Vagina (tissue), 2 donors: ENCODE results near the gene CENPT. TPM values are rescaled to one million over a fixed set of nuclear protein-coding genes. Genes with fewer than 3 reads are reported as not detected.
A peak's percentile ranks its signal among the peaks of the same experiment; 100 is the strongest.
"Not testable (repeated sequence)": the region's sequence is repeated elsewhere in the genome, so short reads cannot be mapped to it uniquely, and the experiment has no call there.

Experiments used
- DNase-seq, 2 donors: peaks; one replicate each; pipeline ENCODE4 v3.0.0-alpha.2; 2017; ENCODE audit errors: extremely low spot score in 2 of 2
- H3K27ac ChIP-seq: fragments of 200-600 bp; sonication (generic); one replicate; pipeline ENCODE4 v1.5.1; 2019
- H3K27me3 ChIP-seq: fragments of 200-600 bp; sonication (generic); one replicate; pipeline ENCODE4 v1.5.1; 2019
- H3K36me3 ChIP-seq, 2 donors: fragments of 200-600 bp; sonication (generic); one replicate each; pipeline ENCODE4 v1.5.1; 2017 to 2019
- H3K4me1 ChIP-seq: fragments of 200-600 bp; sonication (generic); one replicate; pipeline ENCODE4 v1.5.1; 2019
- H3K4me3 ChIP-seq, 2 donors: fragments of 200-600 bp; sonication (generic); 1 replicate in 1 of 2; 2 replicates in 1 of 2; pipeline ENCODE4 v1.5.1; 2016 to 2019
- H3K9me3 ChIP-seq: fragments of 200-600 bp; sonication (generic); one replicate; pipeline ENCODE4 v1.5.1; 2019
- CTCF ChIP-seq, 3 experiments: fragments of 450-650 bp in 2 of 3; fragments of 200-600 bp in 1 of 3; sonication (generic) in 1 of 3; IDR thresholded peaks; one replicate each; pipeline ENCODE4 v1.5.1; 2017 to 2019; ENCODE audit warnings: antibody characterized with exemption in 3 of 3, mild to moderate bottlenecking in 2 of 3, moderate library complexity in 2 of 3
- POLR2A ChIP-seq, 2 donors: fragments of 450-650 bp; IDR thresholded peaks; one replicate each; pipeline ENCODE4 v1.6.1; 2017; ENCODE audit warnings: antibody characterized with exemption in 2 of 2, mild to moderate bottlenecking in 2 of 2, moderate library complexity in 2 of 2
- POLR2AphosphoS5 ChIP-seq, 2 donors: sonication (generic); formaldehyde crosslinking; IDR thresholded peaks; one replicate each; pipeline ENCODE4 v1.9.0; 2017; ENCODE audit warnings: antibody characterized with exemption in 2 of 2, mild to moderate bottlenecking in 2 of 2, low read depth in 1 of 2; ENCODE audit not compliant: insufficient read depth in 1 of 2
- intact Hi-C: fragments of 100-400 bp; cut with DNase I; formaldehyde crosslinking; loops from one replicate; pipeline ENCODE4 v1.15.1; 2023
- total RNA-seq: library from RNA; depleted of rRNA; stranded (reverse); fragments of >200 nt; gene quantifications from one replicate; pipeline ENCODE4 v1.2.3, GENCODE V29; 2016

CENPT gene
- total RNA-seq, 1 donor from 2014 or later = 57.7 TPM

DNA sequence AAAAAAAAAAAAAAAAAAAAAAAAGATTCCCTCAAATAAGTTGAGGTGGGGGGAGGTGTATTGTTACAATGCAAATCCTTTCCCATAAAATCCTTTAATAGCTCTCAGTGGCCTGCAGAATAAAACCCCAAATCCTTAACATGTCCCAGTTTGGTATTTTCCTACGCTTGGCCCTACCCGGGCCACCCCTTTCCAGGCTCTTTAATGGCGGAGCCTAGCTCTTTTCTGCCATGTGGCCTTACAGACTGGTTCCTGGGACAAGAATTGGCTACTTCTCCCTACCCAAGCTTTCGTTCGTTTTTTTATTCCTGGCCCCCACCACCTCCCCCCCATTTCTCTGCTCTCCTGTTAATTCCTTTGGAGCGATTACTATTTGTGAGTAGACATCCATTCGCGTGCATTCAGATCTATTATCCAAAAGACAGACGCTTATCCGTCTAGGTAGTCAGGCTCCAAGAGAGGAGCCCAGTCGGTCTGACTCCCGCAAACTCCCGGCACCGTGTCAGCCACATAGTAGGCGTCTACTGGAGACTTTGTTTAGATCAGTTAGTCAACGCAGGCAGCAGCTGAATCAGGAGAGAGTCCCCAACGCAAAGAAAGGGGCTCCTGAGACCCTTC lies 6.2 kb downstream of the CENPT start:
- Histone ChIP-seq H3K36me3 (no peaks in the 10 kb centered on the region), H3K9me3 (no peaks in the 10 kb centered on the region), H3K27ac (peak overlapping the region; percentile 100), H3K27me3 (no peaks in the 10 kb centered on the region), H3K4me1 (peaks cover 42% of the 10 kb centered on the region), H3K4me3 (peak overlapping the region; percentile 64 to 72)
- DNase-seq = no peak
- intact Hi-C loops = no loop called here
- TF ChIP-seq POLR2A (IDR thresholded peaks at IDR 0.05) (no peak), CTCF (IDR thresholded peaks at IDR 0.05) (no peak), POLR2AphosphoS5 (IDR thresholded peaks at IDR 0.05; ENCODE audit: insufficient read depth in 1 of 2, low read depth in 1 of 2) (no peak)

DNA sequence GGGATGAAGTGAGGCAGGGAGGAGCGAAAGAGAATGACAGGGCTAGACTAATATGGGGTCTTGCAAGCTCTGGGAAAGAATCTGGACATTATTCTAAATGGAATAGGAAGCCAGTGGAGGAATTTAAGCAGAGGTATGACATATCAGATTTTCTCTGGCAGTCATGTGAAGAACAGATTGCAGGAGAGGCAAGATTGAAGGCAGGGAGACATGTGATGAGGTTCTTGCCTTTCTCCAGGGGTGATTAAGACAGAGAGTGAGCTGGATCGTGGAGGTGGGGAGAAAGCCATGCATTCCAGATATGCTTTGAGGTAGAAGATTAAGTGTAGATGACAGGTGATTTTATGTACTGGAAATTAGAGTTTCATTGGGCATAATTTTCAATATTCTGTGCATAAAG lies 9.7 kb downstream of the CENPT start:
- no peaks in the 10 kb centered on the region for H3K9me3 ChIP-seq
- intact Hi-C loops = no loop called here
- no peak overlapping the region for H3K27ac ChIP-seq
- no peak for DNase-seq
- H3K27me3 ChIP-seq = no peaks in the 10 kb centered on the region
- no peak overlapping the region for H3K4me3 ChIP-seq
- TF ChIP-seq POLR2AphosphoS5 (IDR thresholded peaks at IDR 0.05; ENCODE audit: insufficient read depth in 1 of 2, low read depth in 1 of 2) = no peak
- TF ChIP-seq POLR2A (IDR thresholded peaks at IDR 0.05) = no peak
- no peak for TF ChIP-seq CTCF (IDR thresholded peaks at IDR 0.05)
- H3K36me3 ChIP-seq = no peaks in the 10 kb centered on the region
- H3K4me1 ChIP-seq = peaks cover 19% of the 10 kb centered on the region

- intact Hi-C loops, H3K36me3 ChIP-seq, H3K4me3 ChIP-seq, H3K27me3 ChIP-seq, DNase-seq, H3K27ac ChIP-seq, H3K9me3 ChIP-seq: not testable (repeated sequence)
- peaks cover 23% of the 10 kb centered on the region for H3K4me1 ChIP-seq
Measured at GRCh38 chr16:67837190-67837589, 10.3 kb downstream of the CENPT start.

DNA sequence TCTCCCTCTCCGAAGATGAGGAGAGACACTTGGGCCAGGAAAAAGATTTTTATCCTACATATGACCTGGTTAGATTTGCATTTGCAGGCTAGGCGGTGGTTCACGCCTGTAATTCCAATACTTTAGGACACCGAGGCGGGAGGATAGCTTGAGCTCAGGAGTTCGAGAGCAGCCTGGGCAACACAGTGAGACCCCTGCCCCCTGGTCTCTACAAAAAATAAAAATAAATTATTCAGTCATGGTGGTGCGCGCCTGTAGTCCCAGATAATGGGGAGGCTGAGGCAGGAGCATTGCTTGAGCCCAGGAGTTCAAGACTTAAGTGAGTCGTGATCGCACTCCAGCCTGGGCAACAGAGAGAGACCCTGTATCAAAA lies 13.3 kb downstream of the CENPT start:
- intact Hi-C loops = no loop called here
- TF ChIP-seq POLR2AphosphoS5 (IDR thresholded peaks at IDR 0.05; ENCODE audit: insufficient read depth in 1 of 2, low read depth in 1 of 2) = no peak
- TF ChIP-seq POLR2A (IDR thresholded peaks at IDR 0.05) = no peak
- Histone ChIP-seq H3K27ac (peak overlapping the region; percentile 24), H3K9me3 (no peaks in the 10 kb centered on the region), H3K4me3 (peak overlapping the region; percentile 64 to 70), H3K36me3 (peaks cover 0 to 31% of the 10 kb centered on the region in 2 donors), H3K4me1 (peaks cover 20% of the 10 kb centered on the region), H3K27me3 (no peaks in the 10 kb centered on the region)
- no peak for DNase-seq

DNA sequence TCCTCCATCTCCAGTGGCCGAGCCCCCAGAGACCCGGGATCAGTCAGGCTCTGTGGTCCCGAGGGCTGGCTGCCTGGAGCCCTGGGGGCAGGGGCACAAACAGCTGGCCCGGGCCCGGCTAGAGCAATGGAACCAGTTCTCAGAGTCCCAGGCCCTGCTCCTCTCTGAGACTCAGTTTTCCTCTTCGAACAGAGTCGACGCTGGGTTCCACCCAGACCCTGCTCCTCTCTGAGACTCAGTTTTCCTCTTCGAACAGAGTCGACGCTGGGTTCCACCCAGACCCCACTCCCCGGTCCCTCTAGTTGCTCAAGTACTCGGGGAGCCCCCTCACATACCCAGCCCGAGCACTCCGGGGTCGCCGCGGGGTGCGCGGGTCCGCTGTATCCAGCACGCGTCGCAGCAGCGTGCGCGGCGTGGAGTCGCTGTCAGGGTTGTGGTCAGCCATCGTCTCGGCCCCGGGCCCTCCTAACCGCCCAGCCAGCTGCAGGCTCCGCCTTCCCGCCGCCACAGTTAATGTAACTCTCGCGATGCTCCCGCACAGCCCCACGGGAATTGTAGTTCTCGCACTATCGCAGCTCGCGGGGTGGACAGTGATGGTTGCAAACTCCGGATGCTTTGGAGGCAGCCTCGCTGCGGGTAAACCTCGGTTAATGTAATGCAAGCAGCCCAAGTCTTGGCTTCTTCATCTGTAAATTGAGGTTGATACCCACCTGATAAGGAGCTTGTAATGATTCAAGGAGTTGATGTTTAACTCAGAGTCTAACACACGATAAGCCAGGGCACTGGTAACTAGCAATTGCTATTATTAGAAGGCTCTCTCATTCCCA lies 13.9 kb downstream of the CENPT start:
- no peak for DNase-seq
- Histone ChIP-seq H3K36me3 (peaks cover 0 to 32% of the 10 kb centered on the region in 2 donors), H3K27me3 (no peaks in the 10 kb centered on the region), H3K4me1 (peaks cover 20% of the 10 kb centered on the region), H3K27ac (peak overlapping the region; percentile 24), H3K4me3 (peak overlapping the region; percentile 64 to 70), H3K9me3 (no peaks in the 10 kb centered on the region)
- peak in 1 of 2 donors; percentile 49 for TF ChIP-seq POLR2A (IDR thresholded peaks at IDR 0.05)
- TF ChIP-seq POLR2AphosphoS5 (IDR thresholded peaks at IDR 0.05; ENCODE audit: insufficient read depth in 1 of 2, low read depth in 1 of 2) = peak; percentile 82 to 92
- no peak for TF ChIP-seq CTCF (IDR thresholded peaks at IDR 0.05)
- intact Hi-C loops = no loop called here

- Histone ChIP-seq H3K27ac (peak overlapping the region; percentile 24), H3K27me3 (no peaks in the 10 kb centered on the region), H3K36me3 (peaks cover 0 to 32% of the 10 kb centered on the region in 2 donors), H3K4me1 (peaks cover 20% of the 10 kb centered on the region), H3K9me3 (no peaks in the 10 kb centered on the region), H3K4me3 (peak overlapping the region; percentile 64 to 70)
- no peak for DNase-seq
- intact Hi-C loops = no loop called here
- no peak for TF ChIP-seq POLR2A (IDR thresholded peaks at IDR 0.05)
- TF ChIP-seq CTCF (IDR thresholded peaks at IDR 0.05) = no peak
- no peak for TF ChIP-seq POLR2AphosphoS5 (IDR thresholded peaks at IDR 0.05; ENCODE audit: insufficient read depth in 1 of 2, low read depth in 1 of 2)
Measured at GRCh38 chr16:67833030-67833414, 14.5 kb downstream of the CENPT start.
